GM13977 (cell line): ENCODE results near the gene DZIP3.
"Not testable (repeated sequence)": the region's sequence is repeated elsewhere in the genome, so short reads cannot be mapped to it uniquely, and the experiment has no call there.

Experiments
- DNase-seq: peaks from one replicate; pipeline ENCODE4 v3.0.0; 2012; ENCODE audit warnings: low spot score
- in situ Hi-C: fragments of 300-500 bp; cut with MboI; formaldehyde crosslinking; loops from one replicate; pipeline ENCODE4 v1.12.0; 2022; ENCODE audit warnings: low sequenced_read_pairs, low pct_unique_long_range_greater_than_20kb, mixed read lengths, inconsistent platforms; ENCODE audit not compliant: unreplicated experiment
- TF ChIP-seq, protein P1 (sequence below): IDR thresholded peaks from 2 replicates; pipeline ENCODE4 v1.5.1; 2012; ENCODE audit warnings: mild to moderate bottlenecking, control low read depth; ENCODE audit not compliant: insufficient read depth; ENCODE audit errors: extremely low read depth, missing control alignments

DZIP3 gene

DNA sequence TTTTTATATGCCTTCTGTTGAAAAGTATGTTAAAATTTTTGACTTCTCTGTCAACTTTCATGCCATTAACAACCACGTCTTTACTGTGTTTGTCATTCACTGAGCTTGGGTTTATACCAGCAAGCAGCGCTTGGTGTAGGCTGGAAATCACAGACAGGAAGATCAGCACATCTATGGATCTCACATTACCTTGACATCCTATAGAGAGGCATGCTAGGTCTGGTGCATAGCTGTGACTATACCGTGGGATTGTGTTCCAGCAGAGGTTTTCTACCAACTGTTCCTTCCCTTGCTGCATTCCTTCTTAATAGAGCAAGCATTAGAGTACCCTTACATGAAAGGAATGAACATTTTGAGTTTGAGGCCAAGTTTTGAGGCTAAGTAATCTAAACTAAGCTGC lies 53.0 kb downstream of the DZIP3 start:
- no peak for DNase-seq
- TF ChIP-seq, protein P1, sequence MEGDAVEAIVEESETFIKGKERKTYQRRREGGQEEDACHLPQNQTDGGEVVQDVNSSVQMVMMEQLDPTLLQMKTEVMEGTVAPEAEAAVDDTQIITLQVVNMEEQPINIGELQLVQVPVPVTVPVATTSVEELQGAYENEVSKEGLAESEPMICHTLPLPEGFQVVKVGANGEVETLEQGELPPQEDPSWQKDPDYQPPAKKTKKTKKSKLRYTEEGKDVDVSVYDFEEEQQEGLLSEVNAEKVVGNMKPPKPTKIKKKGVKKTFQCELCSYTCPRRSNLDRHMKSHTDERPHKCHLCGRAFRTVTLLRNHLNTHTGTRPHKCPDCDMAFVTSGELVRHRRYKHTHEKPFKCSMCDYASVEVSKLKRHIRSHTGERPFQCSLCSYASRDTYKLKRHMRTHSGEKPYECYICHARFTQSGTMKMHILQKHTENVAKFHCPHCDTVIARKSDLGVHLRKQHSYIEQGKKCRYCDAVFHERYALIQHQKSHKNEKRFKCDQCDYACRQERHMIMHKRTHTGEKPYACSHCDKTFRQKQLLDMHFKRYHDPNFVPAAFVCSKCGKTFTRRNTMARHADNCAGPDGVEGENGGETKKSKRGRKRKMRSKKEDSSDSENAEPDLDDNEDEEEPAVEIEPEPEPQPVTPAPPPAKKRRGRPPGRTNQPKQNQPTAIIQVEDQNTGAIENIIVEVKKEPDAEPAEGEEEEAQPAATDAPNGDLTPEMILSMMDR, result no peak
- in situ Hi-C loops, result no loop called here

DNA sequence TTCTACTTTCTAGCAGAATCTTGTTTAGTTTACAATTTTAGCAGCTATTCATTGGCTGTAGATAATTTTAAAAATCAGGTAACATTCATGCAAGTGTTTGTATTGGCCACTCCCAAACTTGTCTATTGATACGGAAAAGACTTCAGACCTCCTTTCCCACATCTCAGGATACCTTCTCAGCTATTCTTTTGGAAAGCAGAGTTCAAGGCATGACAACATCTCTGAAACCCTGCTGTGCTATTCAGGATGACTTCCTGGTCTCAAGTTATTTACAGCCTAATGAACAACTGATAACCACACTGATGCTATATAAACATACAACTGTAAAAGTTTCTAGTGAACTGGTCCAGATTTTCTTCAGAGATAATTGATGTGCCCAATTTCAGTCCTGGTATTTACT lies 55.8 kb downstream of the DZIP3 start:
- TF ChIP-seq, protein P1, result no peak
- DNase-seq, result no peak
- in situ Hi-C loops, result no loop called here

DNA sequence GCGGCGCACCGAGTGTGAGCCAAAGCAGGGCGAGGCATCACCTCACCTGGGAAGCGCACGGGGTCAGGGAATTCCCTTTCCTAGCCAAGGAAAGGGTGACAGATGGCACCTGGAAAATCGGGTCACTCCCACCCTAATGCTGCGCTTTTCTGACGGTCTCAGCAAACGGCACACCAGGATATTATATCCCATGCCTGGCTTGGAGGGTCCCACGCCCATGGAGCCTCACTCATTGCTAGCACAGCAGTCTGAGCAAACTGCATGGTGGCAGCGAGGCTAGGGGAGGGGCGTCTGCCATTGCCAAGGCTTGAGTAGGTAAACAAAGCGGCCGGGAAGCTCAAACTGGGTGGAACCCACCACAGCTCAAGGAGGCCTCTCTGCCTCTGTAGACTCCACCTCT lies 66.1 kb downstream of the DZIP3 start:
- in situ Hi-C loops, result not testable (repeated sequence)

DNA sequence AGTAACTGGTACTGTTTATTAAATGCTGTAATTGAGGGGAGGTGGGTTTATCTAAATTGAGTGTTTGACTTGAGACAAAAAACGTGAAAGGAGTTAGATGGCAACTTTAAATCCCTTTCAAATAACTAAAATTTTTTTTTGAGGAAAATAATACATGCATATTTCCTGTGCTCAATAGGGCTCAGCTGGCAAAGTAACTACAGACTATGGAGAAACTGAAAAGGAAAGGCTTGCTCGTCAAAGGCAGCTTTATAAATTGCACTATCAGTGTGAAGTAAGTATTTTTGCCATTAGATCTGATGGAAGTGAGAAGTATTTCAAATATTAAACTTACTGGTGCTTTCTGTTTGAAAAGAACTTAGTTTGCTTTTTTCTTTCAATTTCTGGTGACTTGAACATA lies 72.2 kb downstream of the DZIP3 start:
- TF ChIP-seq, protein P1, result peak; percentile 8
- DNase-seq, result no peak
- in situ Hi-C loops, result loop anchor here (10.0 kb wide), 1 partner anchor 253 kb away; no protein-coding TSS in a partner anchor

More for the DNA sequence above, 66.1 kb downstream of the DZIP3 start:
- not testable (repeated sequence) for DNase-seq

DNA sequence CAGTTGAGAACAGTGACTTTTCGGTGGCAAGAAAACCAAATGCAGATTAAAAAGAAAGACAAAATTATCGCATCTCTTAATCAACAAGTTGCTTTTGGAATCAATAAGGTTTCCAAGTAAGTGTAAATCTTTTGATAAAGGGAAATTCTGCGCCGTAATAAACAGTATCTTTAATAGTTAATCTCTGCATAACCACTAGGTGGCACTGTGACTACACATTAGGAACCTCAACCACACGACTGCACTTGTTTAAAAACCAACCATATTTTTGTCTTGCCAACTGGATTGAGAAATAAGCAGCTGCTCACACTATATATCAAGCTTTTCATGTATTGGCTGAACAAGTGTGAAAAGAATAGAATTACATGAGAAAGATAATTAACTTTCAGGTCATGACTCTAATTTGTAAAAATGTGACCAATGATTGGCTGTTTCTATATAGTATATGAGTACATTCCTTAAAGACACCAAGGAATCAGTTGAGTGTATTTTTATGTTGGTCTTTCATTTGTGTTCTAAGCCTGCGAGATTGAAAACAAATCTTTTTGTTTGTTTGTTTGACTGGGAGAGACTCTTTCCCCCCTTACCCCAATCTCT lies 72.7 kb downstream of the DZIP3 start:
- in situ Hi-C loops, result loop anchor here (10.0 kb wide), 1 partner anchor 253 kb away; no protein-coding TSS in a partner anchor
- peak; percentile 61 for DNase-seq
- TF ChIP-seq, protein P1, result peak; percentile 66

DNA sequence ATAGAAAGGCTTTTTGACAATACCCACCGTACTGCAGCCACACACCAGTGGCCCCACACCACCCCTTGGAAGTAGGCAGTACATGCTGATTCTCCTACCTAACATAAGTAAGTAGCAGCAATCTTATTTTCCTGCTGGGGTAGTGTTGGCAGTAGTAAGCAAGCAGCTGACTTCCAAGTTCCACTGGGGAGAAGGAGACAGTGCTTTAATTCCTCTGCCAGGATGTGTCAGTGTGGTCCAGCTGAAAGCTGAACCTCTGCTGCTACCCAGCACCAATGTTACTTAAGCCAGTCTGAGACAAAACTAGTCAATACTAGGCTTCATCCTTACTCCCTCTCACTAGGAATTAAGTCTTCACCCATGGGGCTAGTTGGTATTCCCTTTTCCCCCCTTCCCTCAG lies 74.7 kb downstream of the DZIP3 start:
- no peak for DNase-seq
- TF ChIP-seq, protein P1, result no peak
- in situ Hi-C loops, result loop anchor here (10.0 kb wide), 1 partner anchor 251 kb away; no protein-coding TSS in a partner anchor

DNA sequence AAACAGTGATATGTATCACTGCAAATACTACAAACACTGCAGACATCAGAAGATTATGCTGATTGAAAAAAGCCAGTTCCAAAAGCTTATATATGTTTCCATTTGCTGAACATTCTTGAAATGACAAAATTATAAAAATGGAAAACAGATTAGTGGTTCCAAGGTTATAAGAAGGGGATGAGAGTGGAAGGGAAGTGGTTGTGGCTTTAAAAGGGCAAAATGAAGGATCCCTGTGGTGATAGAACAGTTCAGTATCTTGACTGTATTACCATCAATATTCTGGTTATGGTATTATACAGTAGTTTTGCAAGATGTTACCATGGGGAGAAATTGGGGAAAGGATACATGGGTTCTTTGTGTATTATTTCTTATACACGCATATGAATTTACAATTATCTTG lies 77.8 kb downstream of the DZIP3 start:
- DNase-seq, result no peak
- TF ChIP-seq, protein P1, result no peak
- in situ Hi-C loops, result loop anchor here (10.0 kb wide), 1 partner anchor 247 kb away; no protein-coding TSS in a partner anchor
